B cell (primary cell): Measurements from ENCODE around the gene ABCC3.

Experiments used
- EZH2 ChIP-seq: IDR thresholded peaks from 2 replicates; pipeline ENCODE4 v1.6.1; 2012; ENCODE audit warnings: borderline replicate concordance, low read depth, mild to moderate bottlenecking, moderate library complexity, low read length; ENCODE audit not compliant: insufficient read depth, poor library complexity, severe bottlenecking
- TF ChIP-seq, protein P1 (sequence below): fragments of 200-600 bp; IDR thresholded peaks from one replicate; pipeline ENCODE4 v1.8.0; 2022; ENCODE audit warnings: antibody characterized with exemption, mild to moderate bottlenecking

DNA sequence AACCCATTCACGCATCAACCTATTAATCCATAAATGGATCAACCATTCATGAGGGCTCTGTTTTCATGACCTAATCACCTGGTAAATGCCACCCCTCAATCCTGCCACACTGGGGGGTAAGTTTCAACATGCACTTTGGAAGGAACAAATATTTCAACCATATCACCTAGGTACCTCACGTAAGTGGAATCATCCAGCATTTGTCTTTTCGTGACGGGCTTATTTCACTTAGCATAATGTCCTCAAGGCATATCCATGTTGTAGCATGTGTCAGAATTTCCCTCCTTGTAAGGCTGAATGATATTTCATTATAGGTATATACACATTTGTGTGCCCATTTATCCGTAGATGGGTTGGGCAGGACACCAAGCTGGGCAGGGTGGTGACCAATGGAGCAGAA lies 37.4 kb downstream of the ABCC3 start:
- TF ChIP-seq, protein P1, sequence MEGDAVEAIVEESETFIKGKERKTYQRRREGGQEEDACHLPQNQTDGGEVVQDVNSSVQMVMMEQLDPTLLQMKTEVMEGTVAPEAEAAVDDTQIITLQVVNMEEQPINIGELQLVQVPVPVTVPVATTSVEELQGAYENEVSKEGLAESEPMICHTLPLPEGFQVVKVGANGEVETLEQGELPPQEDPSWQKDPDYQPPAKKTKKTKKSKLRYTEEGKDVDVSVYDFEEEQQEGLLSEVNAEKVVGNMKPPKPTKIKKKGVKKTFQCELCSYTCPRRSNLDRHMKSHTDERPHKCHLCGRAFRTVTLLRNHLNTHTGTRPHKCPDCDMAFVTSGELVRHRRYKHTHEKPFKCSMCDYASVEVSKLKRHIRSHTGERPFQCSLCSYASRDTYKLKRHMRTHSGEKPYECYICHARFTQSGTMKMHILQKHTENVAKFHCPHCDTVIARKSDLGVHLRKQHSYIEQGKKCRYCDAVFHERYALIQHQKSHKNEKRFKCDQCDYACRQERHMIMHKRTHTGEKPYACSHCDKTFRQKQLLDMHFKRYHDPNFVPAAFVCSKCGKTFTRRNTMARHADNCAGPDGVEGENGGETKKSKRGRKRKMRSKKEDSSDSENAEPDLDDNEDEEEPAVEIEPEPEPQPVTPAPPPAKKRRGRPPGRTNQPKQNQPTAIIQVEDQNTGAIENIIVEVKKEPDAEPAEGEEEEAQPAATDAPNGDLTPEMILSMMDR: no peak
- no peak for TF ChIP-seq EZH2
